Fibroblast of pulmonary artery (primary cell): ENCODE results near the gene C14orf180.

Source experiments
- DNase-seq: peaks from one replicate; pipeline ENCODE4 v3.0.0-alpha.2; 2010; ENCODE audit warnings: low read depth
- H3K4me3 ChIP-seq: replicated peaks from 2 replicates; pipeline ENCODE4 v1.5.1; 2011; ENCODE audit warnings: low read depth, mild to moderate bottlenecking, control low read depth, low read length, moderate library complexity
- TF ChIP-seq, protein P1 (sequence below): IDR thresholded peaks from 2 replicates; pipeline ENCODE4 v1.5.1; 2011; ENCODE audit warnings: mild to moderate bottlenecking, control low read depth, low read length, inconsistent platforms; ENCODE audit errors: missing control alignments

C14orf180 gene

DNA sequence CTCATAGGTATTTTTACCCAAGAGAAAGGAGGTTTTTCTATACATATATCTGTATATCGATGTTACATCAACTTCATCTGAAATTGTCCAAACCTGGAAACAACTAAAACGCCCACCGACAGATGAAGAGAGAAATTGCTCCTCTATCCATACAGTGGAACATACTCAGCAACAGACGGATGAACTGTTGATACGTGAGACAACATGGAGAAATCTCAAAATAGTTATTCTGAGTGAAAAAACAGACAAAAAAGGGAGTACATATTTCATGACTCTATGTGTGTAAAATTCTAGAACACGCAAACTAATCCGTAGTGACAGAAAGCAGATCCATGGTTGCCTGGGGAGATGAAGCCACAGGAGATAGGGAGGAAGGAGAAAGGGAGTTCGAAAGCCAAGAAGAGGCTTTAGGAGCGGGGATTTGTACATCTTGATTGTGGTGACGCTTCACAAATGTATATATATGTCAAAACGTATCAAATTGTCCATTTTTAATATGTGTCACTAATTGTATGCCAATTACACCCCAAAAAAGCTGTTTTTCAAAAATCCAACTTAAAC lies 37.6 kb upstream of the C14orf180 start:
- TF ChIP-seq, protein P1, sequence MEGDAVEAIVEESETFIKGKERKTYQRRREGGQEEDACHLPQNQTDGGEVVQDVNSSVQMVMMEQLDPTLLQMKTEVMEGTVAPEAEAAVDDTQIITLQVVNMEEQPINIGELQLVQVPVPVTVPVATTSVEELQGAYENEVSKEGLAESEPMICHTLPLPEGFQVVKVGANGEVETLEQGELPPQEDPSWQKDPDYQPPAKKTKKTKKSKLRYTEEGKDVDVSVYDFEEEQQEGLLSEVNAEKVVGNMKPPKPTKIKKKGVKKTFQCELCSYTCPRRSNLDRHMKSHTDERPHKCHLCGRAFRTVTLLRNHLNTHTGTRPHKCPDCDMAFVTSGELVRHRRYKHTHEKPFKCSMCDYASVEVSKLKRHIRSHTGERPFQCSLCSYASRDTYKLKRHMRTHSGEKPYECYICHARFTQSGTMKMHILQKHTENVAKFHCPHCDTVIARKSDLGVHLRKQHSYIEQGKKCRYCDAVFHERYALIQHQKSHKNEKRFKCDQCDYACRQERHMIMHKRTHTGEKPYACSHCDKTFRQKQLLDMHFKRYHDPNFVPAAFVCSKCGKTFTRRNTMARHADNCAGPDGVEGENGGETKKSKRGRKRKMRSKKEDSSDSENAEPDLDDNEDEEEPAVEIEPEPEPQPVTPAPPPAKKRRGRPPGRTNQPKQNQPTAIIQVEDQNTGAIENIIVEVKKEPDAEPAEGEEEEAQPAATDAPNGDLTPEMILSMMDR, result no peak
- no peak for DNase-seq
- H3K4me3 ChIP-seq, result no peak overlapping the region

DNA sequence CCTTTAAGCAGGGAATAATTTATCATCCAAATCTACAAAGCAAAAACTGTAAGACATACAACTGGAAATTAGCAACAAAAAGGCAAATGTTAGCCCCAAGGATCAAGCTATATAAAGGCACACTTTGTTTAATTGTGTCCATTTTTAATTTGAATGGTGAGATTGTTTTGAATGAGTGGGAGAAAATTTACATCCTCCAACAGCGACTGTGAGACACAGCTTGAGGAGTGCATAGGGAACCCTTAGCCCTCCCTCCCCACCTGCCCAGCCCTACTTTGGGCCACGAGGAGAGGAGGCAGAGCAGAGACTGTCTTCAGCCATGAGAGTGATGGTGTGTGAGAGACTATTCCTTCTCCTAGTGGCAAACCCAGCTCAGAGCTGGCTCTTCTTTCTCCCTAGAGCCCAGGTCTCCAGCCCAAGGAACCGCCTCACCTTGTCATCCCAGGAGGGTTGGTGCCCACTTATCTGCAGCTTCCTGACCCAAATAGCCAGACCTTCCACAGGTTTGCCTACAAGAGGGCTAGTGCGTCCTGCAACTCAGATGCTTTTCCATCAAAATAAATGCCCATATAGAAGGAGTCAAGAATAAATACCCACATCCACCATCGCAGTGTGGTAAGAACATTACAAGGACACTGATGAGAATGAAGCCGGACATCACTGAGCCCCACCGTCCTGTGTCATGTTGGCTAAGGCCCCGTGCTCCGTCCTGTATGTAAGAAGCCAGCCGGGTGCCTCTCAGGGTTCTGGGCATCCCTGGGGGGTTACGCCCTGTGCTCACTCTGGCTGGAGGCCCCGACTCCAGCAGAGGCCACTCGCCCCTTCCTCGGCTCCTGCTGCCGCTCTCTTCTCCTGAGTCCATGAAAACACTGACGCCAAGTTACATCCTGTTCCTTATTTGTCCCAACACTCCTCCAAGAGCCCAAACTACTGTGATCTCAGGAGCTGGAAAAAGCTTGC lies 36.4 kb upstream of the C14orf180 start:
- TF ChIP-seq, protein P1, result no peak
- no peak for DNase-seq
- no peak overlapping the region for H3K4me3 ChIP-seq

DNA sequence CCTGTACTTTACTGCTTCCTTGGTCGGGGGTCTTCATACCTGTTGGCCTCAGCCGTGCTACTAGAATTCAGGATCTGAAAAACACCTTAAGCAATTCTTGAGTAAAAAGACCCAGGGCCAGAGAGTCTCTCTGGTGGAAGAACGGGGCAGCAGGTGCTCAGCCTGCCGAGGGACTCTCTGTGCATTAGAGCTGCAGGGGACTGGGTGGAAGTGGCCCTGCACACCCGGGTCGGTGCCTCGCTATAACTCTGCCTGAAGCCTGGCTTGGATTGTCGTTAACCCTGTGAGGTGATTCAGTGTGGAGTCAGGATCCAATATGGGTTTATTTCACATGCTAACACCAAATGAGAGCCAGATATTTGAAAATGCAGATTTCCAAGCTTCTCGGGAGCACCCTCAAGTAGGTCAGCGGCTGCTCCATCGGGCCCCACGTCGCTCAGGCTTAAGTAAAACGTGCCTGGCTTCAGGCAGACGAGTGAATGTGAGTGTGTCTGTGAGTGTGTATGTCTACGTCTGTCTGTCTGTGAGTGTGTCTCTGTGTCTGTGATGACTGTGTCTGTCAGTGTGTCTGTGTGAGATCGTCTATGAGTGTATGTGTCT lies 35.1 kb upstream of the C14orf180 start:
- H3K4me3 ChIP-seq, result no peak overlapping the region
- no peak for DNase-seq
- TF ChIP-seq, protein P1, result no peak

DNA sequence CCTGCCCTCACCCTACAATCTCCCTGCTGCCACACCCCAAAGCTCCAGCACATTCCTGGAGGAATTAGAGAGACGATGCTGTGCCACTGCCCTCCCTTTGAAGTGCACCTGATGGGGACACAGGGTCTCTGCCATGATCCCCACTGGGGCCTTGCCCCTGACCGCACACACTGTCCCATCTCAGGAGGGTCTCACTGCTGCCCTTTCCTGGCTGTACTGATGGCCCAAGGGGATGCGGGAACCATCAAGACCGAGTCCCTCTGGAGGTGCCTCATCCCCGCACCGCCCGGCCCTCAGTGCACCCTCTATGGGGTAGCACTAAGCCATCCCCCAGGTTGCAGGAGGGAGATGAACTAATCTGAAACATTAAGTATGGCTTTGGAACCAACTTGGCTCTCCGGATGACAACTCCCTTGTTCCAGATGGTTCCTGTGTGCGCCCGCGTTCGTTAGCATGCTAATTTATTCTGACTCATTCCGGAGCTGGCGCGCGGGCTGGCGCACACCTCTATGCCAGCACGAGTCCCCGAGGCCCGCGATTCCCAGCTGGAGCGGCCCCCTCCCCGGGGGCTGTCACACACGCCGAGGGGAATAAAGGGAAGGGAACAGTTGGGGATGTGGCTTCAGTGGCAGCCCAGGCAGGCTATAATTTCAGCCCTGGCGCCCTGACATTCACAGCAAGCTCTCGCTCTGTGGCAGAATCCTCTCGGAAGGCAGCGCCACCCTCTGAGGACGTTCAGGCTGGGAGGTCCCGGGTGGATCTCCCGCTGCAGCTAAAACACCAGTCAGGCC lies 34.2 kb upstream of the C14orf180 start:
- H3K4me3 ChIP-seq, result no peak overlapping the region
- no peak for DNase-seq
- TF ChIP-seq, protein P1, result no peak

DNA sequence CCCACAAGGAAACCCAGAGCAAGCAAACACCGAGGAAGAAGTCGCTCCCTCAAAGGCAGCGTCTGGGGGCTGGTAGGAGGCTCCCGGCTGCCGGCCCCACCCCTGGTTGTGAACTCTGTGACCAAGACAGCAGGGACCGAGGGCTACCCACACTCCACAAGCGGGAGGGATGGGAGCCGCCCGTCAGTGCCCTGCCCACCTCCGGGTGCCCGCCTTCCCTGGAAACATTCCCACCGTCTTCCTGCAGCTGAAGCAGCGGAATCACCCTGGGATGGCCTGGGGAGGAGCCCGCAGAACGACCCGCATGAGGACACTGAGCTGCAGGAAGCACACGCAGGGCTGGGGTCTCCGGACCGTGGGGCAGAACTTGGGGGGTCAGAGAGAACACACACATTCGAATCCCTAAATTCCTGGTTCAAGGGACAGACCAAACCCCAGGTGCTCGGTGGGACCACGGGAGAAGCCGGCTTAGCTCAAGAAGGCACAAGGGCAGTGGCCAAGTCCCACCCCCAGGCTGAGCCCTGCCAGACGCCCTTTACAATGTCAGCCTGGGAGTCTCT lies 33.5 kb upstream of the C14orf180 start:
- TF ChIP-seq, protein P1, result no peak
- H3K4me3 ChIP-seq, result no peak overlapping the region
- no peak for DNase-seq

DNA sequence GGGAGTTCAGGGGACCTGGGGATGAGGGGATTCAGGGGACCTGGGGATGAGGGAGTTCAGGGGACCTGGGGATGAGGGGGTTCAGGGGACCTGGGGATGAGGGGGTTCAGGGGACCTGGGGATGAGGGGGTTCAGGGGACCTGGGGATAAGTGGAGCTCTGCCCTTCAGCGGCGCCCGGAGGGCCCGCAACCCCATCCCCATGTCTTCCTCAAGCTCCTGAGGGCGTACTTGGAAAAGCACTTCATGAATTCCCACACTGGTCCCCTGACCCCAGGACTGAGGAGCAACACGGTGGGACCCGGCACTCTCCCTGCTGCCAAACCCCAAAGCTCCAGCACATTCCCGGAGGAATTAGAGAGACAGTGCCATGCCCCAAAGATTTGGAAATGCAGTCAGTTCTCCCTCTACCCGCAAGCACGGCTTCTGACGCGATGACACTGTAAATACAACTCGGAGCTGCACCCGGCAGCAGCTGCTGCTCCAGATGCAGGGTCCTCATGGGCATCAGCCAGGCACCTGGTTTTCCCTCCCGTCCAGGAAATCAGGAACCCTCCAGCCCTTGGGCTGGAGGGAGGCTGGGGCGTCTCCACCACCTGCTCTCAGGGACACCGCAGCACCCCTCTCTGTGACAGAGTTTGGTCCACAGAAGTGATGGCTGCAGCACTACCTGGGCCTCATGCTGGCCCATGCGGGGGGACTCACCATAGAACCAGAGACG lies 32.8 kb upstream of the C14orf180 start:
- TF ChIP-seq, protein P1, result no peak
- no peak overlapping the region for H3K4me3 ChIP-seq
- DNase-seq, result no peak
